ENCODE results near the gene LRRC8D.
"Not testable (repeated sequence)": the region's sequence is repeated elsewhere in the genome, so short reads cannot be mapped to it uniquely, and the experiment has no call there.

LRRC8D gene

GRCh38 chr1:89918794-89919155 lies 97.9 kb downstream of the LRRC8D start:
- DNase-seq, result no peak

GRCh38 chr1:89919174-89919573 lies 98.3 kb downstream of the LRRC8D start:
- no peak for DNase-seq

- DNase-seq, result no peak
These were observed 102.1 kb downstream of the LRRC8D start for GRCh38 chr1:89922911-89923310.

GRCh38 chr1:89923517-89923916 lies 102.7 kb downstream of the LRRC8D start:
- no peak for DNase-seq

- DNase-seq, result not testable (repeated sequence)
These were observed 103.2 kb downstream of the LRRC8D start for GRCh38 chr1:89924075-89924474.

- DNase-seq, result no peak
These were observed 106.2 kb downstream of the LRRC8D start for GRCh38 chr1:89927049-89927448.

GRCh38 chr1:89927478-89927877 lies 106.6 kb downstream of the LRRC8D start:
- DNase-seq, result no peak

- no peak for DNase-seq
These were observed 107.7 kb downstream of the LRRC8D start for GRCh38 chr1:89928506-89928905.

- no peak for DNase-seq
These were observed 108.7 kb downstream of the LRRC8D start for GRCh38 chr1:89929467-89930063.

GRCh38 chr1:89930579-89930978 lies 109.7 kb downstream of the LRRC8D start:
- DNase-seq, result no peak

- no peak for DNase-seq
These were observed 111.1 kb downstream of the LRRC8D start for GRCh38 chr1:89931964-89932363.

- DNase-seq, result no peak
These were observed 111.9 kb downstream of the LRRC8D start for GRCh38 chr1:89932598-89933364.

GRCh38 chr1:89934461-89934860 lies 113.6 kb downstream of the LRRC8D start:
- DNase-seq, result no peak

GRCh38 chr1:89935235-89935634 lies 114.4 kb downstream of the LRRC8D start:
- no peak for DNase-seq

- no peak for DNase-seq
These were observed 115.9 kb downstream of the LRRC8D start for GRCh38 chr1:89936694-89937093.

- DNase-seq, result no peak
These were observed 117.6 kb downstream of the LRRC8D start for GRCh38 chr1:89938171-89939055.

- DNase-seq, result no peak
These were observed 118.3 kb downstream of the LRRC8D start for GRCh38 chr1:89939059-89939570.

- no peak for DNase-seq
These were observed 119.0 kb downstream of the LRRC8D start for GRCh38 chr1:89939693-89940438.

GRCh38 chr1:89941110-89941766 lies 120.4 kb downstream of the LRRC8D start:
- DNase-seq, result peak; percentile 14 to 51

- no peak for DNase-seq
These were observed 121.2 kb downstream of the LRRC8D start for GRCh38 chr1:89942014-89942413.

- no peak for DNase-seq
These were observed 122.2 kb downstream of the LRRC8D start for GRCh38 chr1:89942825-89943658.

All from CD4-positive, alpha-beta T cell treated with Interferon alpha-2 for 1 hour (primary cell).